Transverse colon (tissue), 3 donors: ENCODE results near the gene CAND2.

Experiments used
- POLR2A ChIP-seq: fragments of 450-650 bp; IDR thresholded peaks from one replicate; pipeline ENCODE4 v1.6.1; 2016; ENCODE audit warnings: antibody characterized with exemption, mild to moderate bottlenecking, moderate library complexity
- TF ChIP-seq, protein P1 (sequence below), 5 experiments: fragments of 200-600 bp in 3 of 5; fragments of 450-650 bp in 2 of 5; sonication (generic) in 3 of 5; IDR thresholded peaks; 1 replicate in 2 of 5; 2 replicates in 3 of 5; pipeline ENCODE4 v1.5.1; 2016 to 2017; ENCODE audit warnings: antibody characterized with exemption in 5 of 5, inconsistent platforms in 3 of 5, mild to moderate bottlenecking in 2 of 5, moderate library complexity in 1 of 5

DNA sequence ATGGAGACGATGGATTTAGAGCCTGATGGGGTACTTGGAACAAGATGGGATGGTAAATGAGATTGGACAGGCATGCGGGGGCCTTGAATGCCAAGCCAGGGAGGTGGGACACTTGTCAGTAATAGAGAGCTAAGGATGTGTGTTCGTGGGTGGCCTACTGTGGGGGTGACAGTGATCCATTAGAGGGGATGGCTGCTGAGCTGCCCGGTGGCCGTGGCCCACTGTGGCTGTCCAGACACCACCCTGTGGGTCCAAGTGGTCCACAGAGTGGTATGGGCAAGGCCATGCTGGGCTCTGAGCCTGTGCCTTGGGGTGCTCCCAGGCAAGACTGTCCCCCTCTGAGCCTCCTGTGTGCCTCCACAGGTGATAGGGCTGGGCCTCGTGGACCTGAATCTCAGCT, 17.5 kb downstream of the CAND2 start:
- no peak for TF ChIP-seq POLR2A
- TF ChIP-seq, protein P1, sequence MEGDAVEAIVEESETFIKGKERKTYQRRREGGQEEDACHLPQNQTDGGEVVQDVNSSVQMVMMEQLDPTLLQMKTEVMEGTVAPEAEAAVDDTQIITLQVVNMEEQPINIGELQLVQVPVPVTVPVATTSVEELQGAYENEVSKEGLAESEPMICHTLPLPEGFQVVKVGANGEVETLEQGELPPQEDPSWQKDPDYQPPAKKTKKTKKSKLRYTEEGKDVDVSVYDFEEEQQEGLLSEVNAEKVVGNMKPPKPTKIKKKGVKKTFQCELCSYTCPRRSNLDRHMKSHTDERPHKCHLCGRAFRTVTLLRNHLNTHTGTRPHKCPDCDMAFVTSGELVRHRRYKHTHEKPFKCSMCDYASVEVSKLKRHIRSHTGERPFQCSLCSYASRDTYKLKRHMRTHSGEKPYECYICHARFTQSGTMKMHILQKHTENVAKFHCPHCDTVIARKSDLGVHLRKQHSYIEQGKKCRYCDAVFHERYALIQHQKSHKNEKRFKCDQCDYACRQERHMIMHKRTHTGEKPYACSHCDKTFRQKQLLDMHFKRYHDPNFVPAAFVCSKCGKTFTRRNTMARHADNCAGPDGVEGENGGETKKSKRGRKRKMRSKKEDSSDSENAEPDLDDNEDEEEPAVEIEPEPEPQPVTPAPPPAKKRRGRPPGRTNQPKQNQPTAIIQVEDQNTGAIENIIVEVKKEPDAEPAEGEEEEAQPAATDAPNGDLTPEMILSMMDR (IDR thresholded peaks at IDR 0.05), result no peak
